SK-N-DZ (cell line): ENCODE results near the gene CILP2. TPM values are rescaled to one million over a fixed set of nuclear protein-coding genes. Genes with fewer than 3 reads are reported as not detected.

Experiments used
- DNase-seq: peaks from one replicate; pipeline ENCODE4 v3.0.0-alpha.2; 2015; ENCODE audit warnings: low spot score
- polyA plus RNA-seq, 2 experiments: library from polyadenylated mRNA; depleted of rRNA; stranded (reverse); fragments of >200 nt; gene quantifications; 2 replicates each; pipeline ENCODE4 v1.2.3, GENCODE V29; 2014

CILP2 gene
- polyA plus RNA-seq (2014; cell fraction: cytosol; rRNA removed) = 1.1 and 1.8 TPM in 2 replicates
- polyA plus RNA-seq (2014; cell fraction: nucleus; rRNA removed) = 2.3 and 3.6 TPM in 2 replicates

GRCh38 chr19:19538061-19538784, at the start of gene CILP2:
CILP2 (plus strand) TSS chr19:19538265; CDS start chr19:19538350, 85 bp downstream.
- DNase-seq = peak; percentile 50

GRCh38 chr19:19488875-19489690, 49.0 kb upstream of the CILP2 start:
- DNase-seq = peak; percentile 82

- no peak for DNase-seq
These were observed 48.3 kb upstream of the CILP2 start for GRCh38 chr19:19489804-19490204.

- peak; percentile 71 for DNase-seq
These were observed 47.7 kb upstream of the CILP2 start for GRCh38 chr19:19490214-19490968.

- no peak for DNase-seq
These were observed 46.6 kb upstream of the CILP2 start for GRCh38 chr19:19491321-19492025.

- no peak for DNase-seq
These were observed 45.9 kb upstream of the CILP2 start for GRCh38 chr19:19492026-19492610.

- no peak for DNase-seq
These were observed 44.1 kb upstream of the CILP2 start for GRCh38 chr19:19493841-19494546.

- DNase-seq = no peak
These were observed 42.2 kb upstream of the CILP2 start for GRCh38 chr19:19495614-19496603.

- no peak for DNase-seq
These were observed 39.6 kb upstream of the CILP2 start for GRCh38 chr19:19498255-19498991.

- DNase-seq = no peak
These were observed 38.6 kb upstream of the CILP2 start for GRCh38 chr19:19499272-19499995.

- no peak for DNase-seq
These were observed 37.0 kb upstream of the CILP2 start for GRCh38 chr19:19500975-19501644.

GRCh38 chr19:19501798-19502197, 36.3 kb upstream of the CILP2 start:
- no peak for DNase-seq

- DNase-seq = no peak
These were observed 35.8 kb upstream of the CILP2 start for GRCh38 chr19:19502281-19502680.

- no peak for DNase-seq
These were observed 35.1 kb upstream of the CILP2 start for GRCh38 chr19:19502808-19503602.

GRCh38 chr19:19504754-19505668, 33.1 kb upstream of the CILP2 start:
- no peak for DNase-seq
